Smooth muscle cell (in vitro differentiated cells): ENCODE data around the gene FRMD8. TPM values are rescaled to one million over a fixed set of nuclear protein-coding genes. Genes with fewer than 3 reads are reported as not detected.
"Not testable (repeated sequence)": the region's sequence is repeated elsewhere in the genome, so short reads cannot be mapped to it uniquely, and the experiment has no call there.

Experiments
- DNase-seq: peaks from one replicate; lab custom pipeline; 2025; ENCODE audit not compliant: unreplicated experiment; lab: John Stamatoyannopoulos, UW
- H2AFZ ChIP-seq: fragments of 200-600 bp; sonication (generic); 2 replicates; pipeline ENCODE4 v1.6.0; 2016; ENCODE audit warnings: antibody characterized with exemption, low read depth, mild to moderate bottlenecking
- H3F3A ChIP-seq: fragments of 200-600 bp; sonication (generic); 2 replicates; pipeline ENCODE4 v1.6.0; 2017; ENCODE audit warnings: antibody characterized with exemption, low read depth
- H3K27ac ChIP-seq: fragments of 200-600 bp; sonication (generic); 2 replicates; pipeline ENCODE4 v1.5.1; 2016; ENCODE audit warnings: low read depth, mild to moderate bottlenecking
- H3K27me3 ChIP-seq: fragments of 200-600 bp; sonication (generic); 2 replicates; pipeline ENCODE4 v1.6.1; 2016; ENCODE audit warnings: low read depth, mild to moderate bottlenecking
- H3K36me3 ChIP-seq: fragments of 200-600 bp; sonication (generic); 2 replicates; pipeline ENCODE4 v1.5.1; 2016; ENCODE audit warnings: low read depth
- H3K4me1 ChIP-seq: fragments of 200-600 bp; sonication (generic); 2 replicates; pipeline ENCODE4 v1.5.1; 2016; ENCODE audit warnings: low read depth
- H3K4me2 ChIP-seq: fragments of 200-600 bp; sonication (generic); 2 replicates; pipeline ENCODE4 v1.6.0; 2016; ENCODE audit warnings: mild to moderate bottlenecking
- H3K4me3 ChIP-seq: fragments of 200-600 bp; sonication (generic); 2 replicates; pipeline ENCODE4 v1.5.1; 2016; ENCODE audit warnings: mild to moderate bottlenecking
- H3K79me2 ChIP-seq: fragments of 200-600 bp; sonication (generic); 2 replicates; pipeline ENCODE4 v1.6.0; 2016; ENCODE audit warnings: low read depth, mild to moderate bottlenecking
- H3K9ac ChIP-seq: fragments of 200-600 bp; sonication (generic); 2 replicates; pipeline ENCODE4 v1.6.0; 2016; ENCODE audit warnings: low read depth
- H3K9me3 ChIP-seq: fragments of 200-600 bp; sonication (generic); replicated peaks from 2 replicates; pipeline ENCODE4 v1.5.1; 2016; ENCODE audit warnings: low read depth
- H4K20me1 ChIP-seq: fragments of 200-600 bp; sonication (generic); 2 replicates; pipeline ENCODE4 v1.6.0; 2016; ENCODE audit warnings: low read depth
- CTCF ChIP-seq: fragments of 200-600 bp; sonication (generic); IDR thresholded peaks from 2 replicates; pipeline ENCODE4 v1.5.1; 2017; ENCODE audit warnings: borderline replicate concordance, mild to moderate bottlenecking, antibody characterized with exemption; ENCODE audit not compliant: insufficient read depth, poor library complexity, severe bottlenecking
- WGBS: methylation state at CpG from one replicate; pipeline ENCODE4 v1.1.7; 2016; ENCODE audit warnings: low lambda C conversion rate; 5-methylcytosine and 5-hydroxymethylcytosine counted together
- polyA plus RNA-seq: library from polyadenylated mRNA; unstranded; fragments of >200 nt; fragmentation: Nextera tagmentation; extraction: Ambion mirVana; gene quantifications from 2 replicates; pipeline ENCODE4 v1.2.1, GENCODE V29; 2016
- total RNA-seq: library from RNA; depleted of rRNA; stranded (reverse); fragments of >200 nt; gene quantifications from 2 replicates; pipeline ENCODE4 v1.2.3, GENCODE V29; 2014

The FRMD8 gene
- total and polyA plus RNA-seq, 2 experiments from 2014 or later: 16.7 to 37.8 TPM

DNA sequence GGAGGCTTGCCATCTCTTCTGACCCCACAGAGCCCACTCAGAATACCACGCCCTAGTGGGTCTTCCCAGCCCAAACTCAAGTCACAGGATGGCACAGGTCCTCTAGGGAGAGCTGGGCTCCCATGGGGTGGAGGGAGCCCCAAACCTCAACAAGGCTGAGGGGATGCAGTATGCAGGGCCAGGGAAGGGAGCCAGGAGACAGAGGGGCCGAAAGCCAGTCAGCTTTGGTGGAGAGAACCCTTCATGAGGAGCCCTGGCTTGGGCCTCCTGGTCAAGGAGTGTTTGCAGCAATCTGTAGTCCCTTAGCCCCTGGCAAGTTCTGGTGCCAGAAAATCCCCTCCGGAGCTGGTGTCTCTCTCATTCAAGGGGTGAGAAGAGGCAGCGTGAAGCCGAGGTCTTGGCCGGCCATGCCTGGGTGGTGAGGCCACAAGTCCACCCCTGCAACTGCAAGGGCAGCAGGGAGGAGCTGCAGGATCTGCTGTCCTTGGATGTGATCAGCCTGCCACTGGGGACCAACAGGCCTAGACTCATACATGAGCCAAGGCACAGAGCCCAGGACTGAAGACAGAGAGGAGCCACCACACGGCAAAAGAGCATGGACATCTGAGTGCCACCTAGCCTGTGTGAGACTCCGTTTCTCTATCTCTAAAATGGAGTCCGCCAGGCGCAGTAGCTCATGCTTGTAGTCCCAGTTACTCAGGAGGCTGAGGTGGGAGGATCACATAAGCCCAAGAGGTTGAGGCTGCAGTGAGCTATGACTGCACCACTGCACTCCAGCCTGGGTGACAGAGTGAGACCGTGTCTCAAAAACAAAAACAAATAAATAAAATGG, 60.2 kb downstream of the FRMD8 start:
- H3K9me3 ChIP-seq: no peaks in the 10 kb centered on the region
- no peaks in the 10 kb centered on the region for H3K4me1 ChIP-seq
- H3K9ac ChIP-seq: no peak overlapping the region
- DNase-seq: no peak
- peaks cover 20% of the 10 kb centered on the region for H3K79me2 ChIP-seq
- no peaks in the 10 kb centered on the region for H3K27me3 ChIP-seq
- H3F3A ChIP-seq: peaks cover 53% of the 10 kb centered on the region
- no peak overlapping the region for H3K4me2 ChIP-seq
- no peak overlapping the region for H2AFZ ChIP-seq
- WGBS: 93% methylated on average over 11 of the region's 11 CpGs
- no peak overlapping the region for H3K4me3 ChIP-seq
- H3K36me3 ChIP-seq: no peaks in the 10 kb centered on the region
- peaks cover 58% of the 10 kb centered on the region for H4K20me1 ChIP-seq
- H3K27ac ChIP-seq: peak overlapping the region; percentile 56
- no peak for TF ChIP-seq CTCF

GRCh38 chr11:65448074-65448417, 61.6 kb downstream of the FRMD8 start:
- peaks cover 8% of the 10 kb centered on the region for H3K79me2 ChIP-seq
- no peaks in the 10 kb centered on the region for H3K36me3 ChIP-seq
- no peaks in the 10 kb centered on the region for H3K9me3 ChIP-seq
- H3K4me2 ChIP-seq: no peak overlapping the region
- H3K4me1 ChIP-seq: no peaks in the 10 kb centered on the region
- H3K4me3 ChIP-seq: no peak overlapping the region
- no peak overlapping the region for H3K9ac ChIP-seq
- no peak for DNase-seq
- H4K20me1 ChIP-seq: peaks cover 45% of the 10 kb centered on the region
- H3F3A ChIP-seq: peaks cover 45% of the 10 kb centered on the region
- no peak for TF ChIP-seq CTCF
- peak overlapping the region; percentile 56 for H3K27ac ChIP-seq
- H2AFZ ChIP-seq: no peak overlapping the region
- H3K27me3 ChIP-seq: no peaks in the 10 kb centered on the region
- 93% methylated on average over 2 of the region's 2 CpGs for WGBS

- Histone ChIP-seq H3K27me3 (no peaks in the 10 kb centered on the region), H2AFZ (no peak overlapping the region), H3K4me1 (no peaks in the 10 kb centered on the region), H3K9me3 (no peaks in the 10 kb centered on the region), H3F3A (peaks cover 40% of the 10 kb centered on the region), H3K36me3 (no peaks in the 10 kb centered on the region), H3K9ac (no peak overlapping the region), H4K20me1 (peaks cover 39% of the 10 kb centered on the region), H3K79me2 (peaks cover 3% of the 10 kb centered on the region), H3K27ac (peak overlapping the region; percentile 56), H3K4me3 (no peak overlapping the region), H3K4me2 (no peak overlapping the region)
- TF ChIP-seq CTCF: no peak
- no peak for DNase-seq
- WGBS: 86% methylated on average over 3 of the region's 3 CpGs
These were observed 62.1 kb downstream of the FRMD8 start for GRCh38 chr11:65448418-65449105.

- H3K27me3 ChIP-seq, H3K27ac ChIP-seq, H3K9me3 ChIP-seq, H3K4me1 ChIP-seq, H3K9ac ChIP-seq, H3K4me2 ChIP-seq, H2AFZ ChIP-seq, H3K36me3 ChIP-seq, DNase-seq, H3K4me3 ChIP-seq: not testable (repeated sequence)
- peaks cover 12% of the 10 kb centered on the region for H3K79me2 ChIP-seq
- peaks cover 22% of the 10 kb centered on the region for H3F3A ChIP-seq
- peaks cover 12% of the 10 kb centered on the region for H4K20me1 ChIP-seq
- no CpG with 5 or more reads among the region's 30 CpGs for WGBS
These were observed 64.9 kb downstream of the FRMD8 start for GRCh38 chr11:65451301-65451700.

GRCh38 chr11:65452259-65452658, 65.8 kb downstream of the FRMD8 start:
- H4K20me1 ChIP-seq, H3K4me3 ChIP-seq, H3K27me3 ChIP-seq, H3K36me3 ChIP-seq, H3K4me2 ChIP-seq, H3K9ac ChIP-seq, H2AFZ ChIP-seq, H3K4me1 ChIP-seq, H3K9me3 ChIP-seq, DNase-seq: not testable (repeated sequence)
- 88% methylated on average over 1 of the region's 3 CpGs for WGBS
- Histone ChIP-seq H3K27ac (peak overlapping the region; percentile 19), H3K79me2 (peaks cover 20% of the 10 kb centered on the region), H3F3A (peaks cover 17% of the 10 kb centered on the region)
